Skeletal muscle satellite cell (primary cell): ENCODE measurements around the gene FAM228B.

Experiments used
- H3K27me3 ChIP-seq: 2 replicates; pipeline ENCODE4 v1.7.0; 2013; ENCODE audit warnings: low read length; ENCODE audit not compliant: control insufficient read depth, insufficient read depth
- H3K36me3 ChIP-seq: 2 replicates; pipeline ENCODE4 v1.7.0; 2013; ENCODE audit warnings: mild to moderate bottlenecking, control low read depth, low read length; ENCODE audit not compliant: insufficient read depth
- H3K4me1 ChIP-seq: 2 replicates; pipeline ENCODE4 v1.7.0; 2013; ENCODE audit warnings: low read length; ENCODE audit not compliant: control insufficient read depth, insufficient read depth
- H3K4me2 ChIP-seq: 2 replicates; pipeline ENCODE4 v1.7.0; 2013; ENCODE audit warnings: mild to moderate bottlenecking, low read length
- H3K4me3 ChIP-seq: 2 replicates; pipeline ENCODE4 v1.7.0; 2013; ENCODE audit warnings: low read length
- H3K9ac ChIP-seq: 2 replicates; pipeline ENCODE4 v1.7.0; 2013; ENCODE audit warnings: mild to moderate bottlenecking, low read depth, low read length, moderate library complexity
- H3K9me3 ChIP-seq: replicated peaks from 2 replicates; pipeline ENCODE4 v1.7.0; 2013; ENCODE audit warnings: mild to moderate bottlenecking, control low read depth, low read length

Gene FAM228B

DNA sequence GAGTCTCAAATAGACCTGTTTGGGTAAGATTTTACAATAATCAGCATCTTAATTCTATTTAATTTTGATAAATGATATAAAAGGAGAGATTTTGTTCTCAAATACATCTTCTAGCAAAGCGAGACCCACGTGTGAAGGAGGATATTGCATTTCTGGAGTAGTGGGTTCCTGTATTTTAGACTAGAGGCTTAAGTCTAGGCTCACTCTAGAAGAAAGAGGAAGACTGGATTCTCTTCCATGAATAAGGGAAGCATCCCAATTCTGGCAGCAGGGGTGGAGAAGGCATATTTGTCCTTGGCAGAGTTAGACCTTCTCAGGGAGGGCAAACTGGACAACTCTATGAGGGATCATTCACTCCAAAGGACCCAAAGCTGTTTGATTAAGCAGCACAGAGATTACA lies 40.3 kb downstream of the FAM228B start:
- Histone ChIP-seq H3K4me2 (no peak overlapping the region), H3K27me3 (no peaks in the 10 kb centered on the region), H3K9ac (no peak overlapping the region), H3K36me3 (no peaks in the 10 kb centered on the region), H3K9me3 (no peaks in the 10 kb centered on the region), H3K4me3 (no peak overlapping the region), H3K4me1 (no peaks in the 10 kb centered on the region)

DNA sequence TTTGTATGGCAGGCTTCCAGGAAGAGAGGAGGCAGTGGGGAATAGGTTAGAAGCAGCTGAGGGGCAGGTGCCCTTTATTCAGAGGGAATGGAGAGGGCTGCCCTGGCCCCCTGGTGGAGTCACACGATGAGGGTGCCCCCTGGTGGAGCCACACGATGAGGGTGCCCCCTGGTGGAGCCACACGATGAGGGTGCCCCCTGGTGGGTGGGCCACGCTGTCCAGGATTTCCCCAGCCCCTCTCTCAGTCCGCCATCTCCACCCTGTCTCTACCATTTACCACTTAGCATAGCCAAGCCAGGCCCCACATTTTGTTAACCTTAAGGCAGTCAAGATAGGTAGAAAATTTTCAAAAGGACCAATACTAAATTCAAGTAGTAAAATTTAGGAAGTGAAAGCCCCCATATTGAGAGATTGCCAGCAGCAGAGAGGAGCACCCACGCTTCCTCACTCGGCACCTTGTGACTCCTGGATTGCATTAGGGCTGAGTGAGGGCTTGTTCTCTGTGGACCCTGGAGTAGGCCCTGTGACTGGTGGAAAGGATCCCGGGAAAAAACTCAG lies 41.2 kb downstream of the FAM228B start:
- no peaks in the 10 kb centered on the region for H3K36me3 ChIP-seq
- no peaks in the 10 kb centered on the region for H3K9me3 ChIP-seq
- H3K27me3 ChIP-seq = no peaks in the 10 kb centered on the region
- H3K9ac ChIP-seq = no peak overlapping the region
- H3K4me2 ChIP-seq = no peak overlapping the region
- H3K4me1 ChIP-seq = no peaks in the 10 kb centered on the region
- no peak overlapping the region for H3K4me3 ChIP-seq

DNA sequence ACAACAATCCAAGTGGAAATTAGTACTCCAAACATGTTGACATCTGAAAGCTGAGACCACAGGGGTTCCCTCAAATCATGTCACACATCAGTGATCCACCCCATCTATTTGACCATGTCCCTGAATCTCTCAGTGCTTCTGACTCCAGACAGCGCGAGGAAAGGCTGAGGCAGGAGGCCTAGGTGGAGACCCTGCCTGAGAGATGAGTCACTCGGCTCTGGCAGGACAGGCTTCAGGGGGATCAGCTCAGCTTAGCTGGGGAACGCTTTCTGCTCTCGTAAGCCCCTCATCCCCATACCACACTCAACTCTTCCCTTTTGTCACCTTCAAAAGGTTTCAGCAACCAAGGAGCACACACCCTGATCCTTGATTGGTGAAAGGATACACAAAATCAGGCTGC lies 45.8 kb downstream of the FAM228B start:
- Histone ChIP-seq H3K4me1 (no peaks in the 10 kb centered on the region), H3K27me3 (no peaks in the 10 kb centered on the region), H3K36me3 (no peaks in the 10 kb centered on the region)

DNA sequence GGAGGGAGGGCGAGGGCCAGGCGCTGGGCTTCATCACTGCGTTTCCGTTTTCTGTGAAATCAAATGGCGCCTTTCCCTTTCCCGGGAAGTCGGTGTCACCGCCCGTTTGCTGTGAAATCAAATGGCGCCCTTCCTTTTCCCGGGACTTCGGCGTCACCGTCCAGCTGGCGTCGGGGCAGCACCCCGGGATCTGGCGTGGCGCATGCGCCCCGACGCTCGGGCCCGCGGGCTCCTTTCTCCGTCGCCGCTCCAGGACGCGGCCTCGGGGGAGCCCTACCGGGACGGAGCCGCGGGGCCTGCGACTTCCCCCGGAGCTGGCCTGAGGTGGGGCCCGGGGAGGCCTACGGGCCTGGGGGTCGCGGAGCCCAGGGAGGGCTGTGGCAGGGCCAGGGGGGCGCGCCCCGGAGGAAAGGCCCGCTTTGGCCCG lies 51.6 kb downstream of the FAM228B start, which contains the start of gene FAM228A:
Gene FAM228A (plus strand): TSS at position 203 of the 427 bp plus-strand sequence. CDS start 428 bp downstream, outside the sequence.
- no peaks in the 10 kb centered on the region for H3K4me1 ChIP-seq
- no peak within 1 kb of the TSS for H3K9ac ChIP-seq
- no peaks in the 10 kb centered on the region for H3K27me3 ChIP-seq
- no peaks in the 10 kb centered on the region for H3K36me3 ChIP-seq
- H3K4me2 ChIP-seq = no peak within 1 kb of the TSS
- H3K4me3 ChIP-seq = no peak within 1 kb of the TSS
- H3K9me3 ChIP-seq = no peaks in the 10 kb centered on the region

More for the DNA sequence above, 45.8 kb downstream of the FAM228B start:
- no peak overlapping the region for H3K4me2 ChIP-seq
- H3K9me3 ChIP-seq = no peaks in the 10 kb centered on the region
- H3K9ac ChIP-seq = no peak overlapping the region
- H3K4me3 ChIP-seq = no peak overlapping the region

DNA sequence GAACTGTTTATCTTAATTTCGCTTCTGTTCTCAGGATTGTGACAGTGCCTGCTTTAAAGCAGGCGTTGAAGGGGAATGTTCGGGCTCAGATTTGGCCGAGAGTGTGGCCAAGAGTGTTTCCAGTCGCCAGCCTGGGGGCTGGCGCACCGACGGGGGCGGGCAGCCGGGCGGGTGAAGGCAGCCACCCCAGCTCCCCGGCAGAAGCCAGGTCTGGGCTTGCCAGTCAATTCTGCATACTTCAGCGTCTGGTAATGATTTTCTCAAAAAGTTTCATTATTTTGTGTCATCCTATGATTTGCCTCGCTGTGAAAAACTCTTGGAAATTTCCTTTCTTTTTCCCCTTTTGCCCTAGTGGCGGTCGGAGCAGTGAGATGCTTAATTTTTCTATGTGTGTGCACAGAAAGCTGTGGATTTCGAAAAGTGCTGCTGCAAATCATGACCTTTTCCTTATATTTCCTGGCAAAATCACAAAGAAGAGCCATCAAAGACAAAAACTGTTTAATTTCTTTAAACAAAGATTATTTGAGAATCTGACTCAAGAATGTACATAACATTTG lies 52.4 kb downstream of the FAM228B start:
- Histone ChIP-seq H3K9me3 (no peaks in the 10 kb centered on the region), H3K9ac (no peak overlapping the region), H3K27me3 (no peaks in the 10 kb centered on the region), H3K4me2 (no peak overlapping the region), H3K4me3 (no peak overlapping the region), H3K4me1 (no peaks in the 10 kb centered on the region), H3K36me3 (no peaks in the 10 kb centered on the region)

DNA sequence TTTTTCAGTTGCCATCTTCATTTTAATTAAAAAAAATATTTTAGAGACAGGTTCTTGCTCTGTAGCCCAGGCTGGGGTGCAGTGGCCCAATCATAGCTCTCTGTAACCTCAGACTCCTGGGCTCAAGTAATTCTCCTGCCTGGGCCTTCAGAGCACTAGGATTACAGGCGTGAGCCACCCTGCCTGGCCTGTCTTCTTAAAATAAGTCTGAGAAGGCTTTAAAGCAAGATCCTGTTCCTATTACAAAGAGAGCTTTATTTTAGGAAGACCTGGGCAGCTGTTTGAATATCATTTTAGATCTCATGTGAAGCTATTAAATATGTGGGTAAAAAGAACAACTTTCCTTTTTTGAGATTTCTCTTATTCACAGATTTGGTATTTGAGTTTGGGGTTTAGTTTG lies 53.1 kb downstream of the FAM228B start:
- no peaks in the 10 kb centered on the region for H3K36me3 ChIP-seq
- no peaks in the 10 kb centered on the region for H3K9me3 ChIP-seq
- no peak overlapping the region for H3K4me2 ChIP-seq
- no peaks in the 10 kb centered on the region for H3K4me1 ChIP-seq
- no peak overlapping the region for H3K4me3 ChIP-seq
- H3K9ac ChIP-seq = no peak overlapping the region
- no peaks in the 10 kb centered on the region for H3K27me3 ChIP-seq

DNA sequence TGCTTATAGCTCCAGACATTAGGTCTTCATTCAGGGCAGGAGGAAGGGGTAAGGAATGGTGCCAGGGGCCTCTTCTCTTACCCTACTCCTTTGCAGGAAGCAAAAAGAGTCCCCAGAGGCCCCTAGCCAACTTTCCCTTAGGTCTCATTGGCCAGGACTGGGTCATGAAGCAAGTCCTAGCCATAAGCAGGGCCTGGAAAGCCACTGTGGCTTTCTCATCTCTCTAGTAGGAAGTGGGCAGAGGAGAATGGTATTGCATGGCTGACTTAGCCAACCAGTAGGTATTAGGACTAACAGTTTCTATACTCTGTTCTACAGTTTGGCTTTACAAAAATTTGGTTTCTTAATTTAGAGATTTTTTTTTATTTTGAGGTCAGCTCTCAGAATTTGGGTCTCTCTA lies 56.4 kb downstream of the FAM228B start:
- no peak overlapping the region for H3K9ac ChIP-seq
- no peak overlapping the region for H3K4me3 ChIP-seq
- no peaks in the 10 kb centered on the region for H3K27me3 ChIP-seq
- no peaks in the 10 kb centered on the region for H3K4me1 ChIP-seq
- no peak overlapping the region for H3K4me2 ChIP-seq
- no peaks in the 10 kb centered on the region for H3K36me3 ChIP-seq
- no peaks in the 10 kb centered on the region for H3K9me3 ChIP-seq

DNA sequence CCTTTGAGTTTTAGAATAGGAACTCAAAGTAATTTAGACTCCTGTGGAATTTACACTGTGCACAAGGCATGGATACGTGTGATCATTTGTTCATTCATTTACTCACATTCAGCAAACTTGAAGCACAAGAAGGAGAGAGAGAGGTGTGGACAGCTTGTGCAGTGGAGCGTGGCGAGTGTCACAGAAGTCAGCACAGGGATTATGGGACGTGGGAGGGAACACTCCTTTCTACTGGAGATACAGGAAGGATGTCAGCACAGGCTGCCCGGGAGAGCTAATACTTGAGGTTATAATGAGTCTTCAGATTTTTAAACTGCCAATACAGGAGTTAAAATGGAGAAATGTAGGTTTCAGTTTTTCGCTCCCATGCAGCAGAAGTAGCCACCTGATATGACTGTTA lies 58.6 kb downstream of the FAM228B start:
- H3K4me3 ChIP-seq = no peak overlapping the region
- no peaks in the 10 kb centered on the region for H3K27me3 ChIP-seq

DNA sequence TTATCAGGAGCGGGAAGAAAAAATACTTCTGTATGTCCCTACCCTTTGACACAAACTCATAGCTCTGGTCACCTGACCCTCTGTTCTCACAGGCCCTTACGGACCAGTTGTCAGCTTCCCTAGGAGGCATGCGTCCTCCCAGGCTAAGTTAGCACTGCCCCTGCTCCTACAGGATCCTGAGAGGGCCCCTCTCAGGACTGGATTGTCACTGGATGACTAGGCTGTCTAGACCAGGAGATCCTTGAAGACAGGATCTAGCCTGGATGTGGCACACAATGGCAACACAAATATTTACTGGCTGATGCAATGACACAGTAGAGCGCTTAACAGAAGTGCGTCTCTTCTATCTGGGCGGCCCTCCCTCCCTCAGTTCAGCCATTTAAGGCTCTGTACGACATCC lies 59.2 kb downstream of the FAM228B start:
- H3K9ac ChIP-seq = no peak overlapping the region
- no peaks in the 10 kb centered on the region for H3K36me3 ChIP-seq
- no peaks in the 10 kb centered on the region for H3K27me3 ChIP-seq
- no peak overlapping the region for H3K4me2 ChIP-seq
- no peaks in the 10 kb centered on the region for H3K4me1 ChIP-seq
- H3K4me3 ChIP-seq = no peak overlapping the region
- no peaks in the 10 kb centered on the region for H3K9me3 ChIP-seq

More for the DNA sequence above, 58.6 kb downstream of the FAM228B start:
- no peak overlapping the region for H3K9ac ChIP-seq
- no peaks in the 10 kb centered on the region for H3K4me1 ChIP-seq
- H3K36me3 ChIP-seq = no peaks in the 10 kb centered on the region
- no peaks in the 10 kb centered on the region for H3K9me3 ChIP-seq
- no peak overlapping the region for H3K4me2 ChIP-seq

DNA sequence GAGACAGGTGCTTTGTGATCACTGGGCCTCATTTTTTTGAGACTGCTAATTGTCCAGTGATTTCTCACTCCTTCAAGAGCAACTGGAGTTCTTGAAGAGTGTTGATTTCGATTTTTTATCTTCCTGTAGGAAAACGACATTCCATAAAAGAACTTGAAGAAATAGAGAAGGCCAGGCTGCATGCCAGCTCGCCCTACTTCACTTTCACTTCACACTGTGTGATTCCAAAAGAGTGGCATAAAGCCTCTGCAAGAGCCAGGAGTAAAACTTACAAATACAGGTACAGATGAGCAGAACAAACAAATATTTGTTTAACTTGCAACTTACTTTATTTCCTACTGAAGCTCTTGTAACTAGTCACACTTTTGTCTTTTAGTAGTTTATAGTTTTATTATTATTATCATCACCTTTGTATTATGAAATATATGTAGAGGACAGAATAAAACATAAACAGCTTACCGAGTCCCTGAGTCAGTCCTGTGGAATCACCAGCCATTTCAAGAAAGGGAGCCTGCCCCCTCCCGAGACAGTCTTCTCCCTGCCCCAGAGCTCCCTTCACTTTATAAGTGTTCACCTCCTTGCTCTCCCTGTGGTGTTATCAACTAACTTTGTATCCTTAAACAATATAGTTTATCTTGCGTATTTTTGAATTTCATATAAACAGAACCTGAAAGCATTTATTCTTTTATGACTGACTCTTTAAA lies 60.2 kb downstream of the FAM228B start:
- H3K9ac ChIP-seq = no peak overlapping the region

DNA sequence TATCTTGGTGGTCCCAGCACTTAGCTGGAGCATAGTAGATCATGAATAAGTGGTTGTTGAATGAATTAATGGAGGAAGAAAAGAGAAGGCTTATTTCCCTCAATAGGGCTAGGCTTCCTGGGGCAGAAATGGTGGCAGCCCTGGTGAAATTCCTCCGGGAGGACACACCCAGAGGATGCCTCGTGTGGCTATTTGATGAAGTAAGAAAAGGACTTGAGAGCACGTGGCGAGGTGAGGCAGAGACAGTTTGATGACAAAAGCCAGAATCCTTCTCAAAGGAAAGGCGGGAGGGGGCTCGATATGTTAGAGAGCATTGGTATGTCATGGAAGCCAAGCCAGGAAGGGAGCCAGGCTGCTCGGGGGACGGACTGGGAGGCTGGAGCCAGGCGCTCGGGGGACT lies 66.3 kb downstream of the FAM228B start:
- Histone ChIP-seq H3K9me3 (no peaks in the 10 kb centered on the region), H3K9ac (no peak overlapping the region), H3K4me2 (no peak overlapping the region), H3K4me3 (no peak overlapping the region), H3K36me3 (no peaks in the 10 kb centered on the region), H3K4me1 (no peaks in the 10 kb centered on the region), H3K27me3 (no peaks in the 10 kb centered on the region)

More for the DNA sequence above, 60.2 kb downstream of the FAM228B start:
- Histone ChIP-seq H3K4me1 (no peaks in the 10 kb centered on the region), H3K4me2 (no peak overlapping the region), H3K36me3 (no peaks in the 10 kb centered on the region), H3K9me3 (no peaks in the 10 kb centered on the region), H3K27me3 (no peaks in the 10 kb centered on the region), H3K4me3 (no peak overlapping the region)

DNA sequence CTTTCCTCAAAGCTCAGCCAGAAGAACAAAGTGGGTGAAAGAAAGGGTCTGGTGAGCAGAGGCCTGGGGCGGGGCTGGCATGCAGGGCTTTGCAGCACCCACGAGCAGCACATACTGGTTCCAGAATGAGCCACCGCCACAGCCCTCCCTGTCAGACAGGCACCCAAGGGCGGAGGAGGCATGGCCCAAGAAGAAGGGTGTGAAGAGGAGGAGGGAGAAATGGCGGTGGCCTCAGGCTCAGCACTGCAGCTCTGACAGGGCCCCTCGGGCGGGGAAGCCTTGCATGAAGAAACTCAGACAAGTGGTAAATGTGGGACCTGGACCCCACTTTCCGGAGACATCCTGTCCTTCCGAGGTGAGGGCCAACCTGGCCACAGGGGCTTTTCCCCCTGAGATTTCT lies 67.2 kb downstream of the FAM228B start:
- Histone ChIP-seq H3K9me3 (no peaks in the 10 kb centered on the region), H3K9ac (no peak overlapping the region), H3K4me2 (no peak overlapping the region), H3K36me3 (no peaks in the 10 kb centered on the region), H3K4me3 (no peak overlapping the region), H3K27me3 (no peaks in the 10 kb centered on the region), H3K4me1 (no peaks in the 10 kb centered on the region)
